HEK293 (cell line): ENCODE data around the gene EVC.

Experiments used
- CTCF ChIA-PET: fragments of 350-600 bp; formaldehyde crosslinking; extraction: SDS; loops from one replicate; lab custom pipeline; 2021; ENCODE audit warnings: antibody characterized with exemption; lab: Yijun Ruan, JAX
- POLR2A ChIA-PET: fragments of 300-600 bp; formaldehyde crosslinking; extraction: SDS; loops from one replicate; lab custom pipeline; 2020; ENCODE audit warnings: antibody characterized with exemption, inconsistent platforms; lab: Yijun Ruan, JAX
- H3K27ac ChIP-seq: fragments of 200-500 bp; sonication (Bioruptor generic); 2 replicates; pipeline ENCODE4 v1.5.1; 2014; ENCODE audit warnings: low read depth, low read length, control low read depth, inconsistent platforms; ENCODE audit errors: extremely low read depth
- H3K36me3 ChIP-seq, 2 experiments: fragments of 200-500 bp in 1 of 2; sonication (Bioruptor generic) in 1 of 2; 1 replicate in 1 of 2; 2 replicates in 1 of 2; pipeline ENCODE4 v1.5.1; 2014 to 2017; ENCODE audit warnings: inconsistent platforms in 2 of 2, low read length in 2 of 2; ENCODE audit not compliant: control insufficient read depth in 2 of 2, insufficient read depth in 1 of 2
- H3K4me1 ChIP-seq: fragments of 200-500 bp; sonication (Bioruptor generic); 2 replicates; pipeline ENCODE4 v1.5.1; 2014; ENCODE audit warnings: mild to moderate bottlenecking, low read length, inconsistent platforms; ENCODE audit not compliant: control insufficient read depth, insufficient read depth
- H3K4me3 ChIP-seq: 2 replicates; pipeline ENCODE4 v1.5.1; 2011; ENCODE audit warnings: low read depth, mild to moderate bottlenecking, control low read depth, low read length, moderate library complexity
- H3K9me3 ChIP-seq: fragments of 200-500 bp; sonication (Bioruptor generic); 2 replicates; pipeline ENCODE4 v1.5.1; 2014; ENCODE audit warnings: low read depth, low read length, inconsistent platforms; ENCODE audit not compliant: control insufficient read depth, insufficient read depth
- BCL11B ChIP-seq: fragments of 450-650 bp; formaldehyde crosslinking; IDR thresholded peaks from 2 replicates; pipeline ENCODE4 v1.5.1; 2016; ENCODE audit warnings: low read depth, missing biosample characterization, missing genetic modification characterization
- BCL6B ChIP-seq: fragments of 450-650 bp; formaldehyde crosslinking; IDR thresholded peaks from 2 replicates; pipeline ENCODE4 v1.5.1; 2017; ENCODE audit warnings: missing biosample characterization, missing genetic modification characterization
- INSM2 ChIP-seq: fragments of 450-650 bp; formaldehyde crosslinking; IDR thresholded peaks from 2 replicates; pipeline ENCODE4 v1.5.1; 2016; ENCODE audit warnings: missing biosample characterization, missing genetic modification characterization
- ZFP3 ChIP-seq: fragments of 450-650 bp; formaldehyde crosslinking; IDR thresholded peaks from 2 replicates; pipeline ENCODE4 v1.5.1; 2016; ENCODE audit warnings: low read depth, missing biosample characterization, missing genetic modification characterization
- ZNF121 ChIP-seq: fragments of 450-650 bp; formaldehyde crosslinking; IDR thresholded peaks from 2 replicates; pipeline ENCODE4 v1.5.1; 2016; ENCODE audit warnings: missing biosample characterization, missing genetic modification characterization
- ZNF138 ChIP-seq: fragments of 450-650 bp; formaldehyde crosslinking; IDR thresholded peaks from 2 replicates; pipeline ENCODE4 v1.5.1; 2016; ENCODE audit warnings: missing biosample characterization, missing genetic modification characterization, borderline replicate concordance
- ZNF23 ChIP-seq: fragments of 450-650 bp; formaldehyde crosslinking; IDR thresholded peaks from 2 replicates; pipeline ENCODE4 v1.5.1; 2016; ENCODE audit warnings: missing biosample characterization, missing genetic modification characterization, borderline replicate concordance
- ZNF280C ChIP-seq: fragments of 450-650 bp; formaldehyde crosslinking; IDR thresholded peaks from 2 replicates; pipeline ENCODE4 v1.5.1; 2016; ENCODE audit warnings: missing biosample characterization, missing genetic modification characterization
- ZNF362 ChIP-seq: fragments of 450-650 bp; formaldehyde crosslinking; IDR thresholded peaks from 2 replicates; pipeline ENCODE4 v1.5.1; 2016; ENCODE audit warnings: missing biosample characterization, missing genetic modification characterization
- ZNF37A ChIP-seq: fragments of 450-650 bp; IDR thresholded peaks from 2 replicates; pipeline ENCODE4 v1.5.1; 2018; ENCODE audit warnings: missing biosample characterization, missing genetic modification characterization
- ZNF391 ChIP-seq: fragments of 450-650 bp; formaldehyde crosslinking; IDR thresholded peaks from 2 replicates; pipeline ENCODE4 v1.5.1; 2016; ENCODE audit warnings: low read depth, missing biosample characterization, missing genetic modification characterization, borderline replicate concordance
- ZNF544 ChIP-seq: fragments of 450-650 bp; formaldehyde crosslinking; IDR thresholded peaks from 2 replicates; pipeline ENCODE4 v1.5.0; 2017; ENCODE audit warnings: missing biosample characterization, missing genetic modification characterization
- ZNF624 ChIP-seq: fragments of 450-650 bp; formaldehyde crosslinking; IDR thresholded peaks from 2 replicates; pipeline ENCODE4 v1.5.1; 2017; ENCODE audit warnings: missing biosample characterization, missing genetic modification characterization
- ZNF843 ChIP-seq: fragments of 450-650 bp; formaldehyde crosslinking; IDR thresholded peaks from 2 replicates; pipeline ENCODE4 v1.5.1; 2016; ENCODE audit warnings: missing biosample characterization, missing genetic modification characterization
- ZSCAN18 ChIP-seq: fragments of 450-650 bp; formaldehyde crosslinking; IDR thresholded peaks from 2 replicates; pipeline ENCODE4 v1.5.1; 2016; ENCODE audit warnings: missing biosample characterization, missing genetic modification characterization
- ZSCAN4 ChIP-seq: fragments of 450-650 bp; formaldehyde crosslinking; IDR thresholded peaks from 2 replicates; pipeline ENCODE4 v1.5.1; 2017; ENCODE audit warnings: missing biosample characterization, missing genetic modification characterization

Gene EVC

GRCh38 chr4:5839751-5840674, 129.0 kb downstream of the EVC start:
- no peak overlapping the region for H3K4me3 ChIP-seq
- no peak for TF ChIP-seq ZNF138
- TF ChIP-seq, all 188 proteins: peak for 0
- Histone ChIP-seq H3K4me1 (no peaks in the 10 kb centered on the region), H3K27ac (no peak overlapping the region), H3K36me3 (peaks cover 0 to 3% of the 10 kb centered on the region in 2 experiments; a peak in 1 of 3 replicates), H3K9me3 (no peaks in the 10 kb centered on the region)
- POLR2A ChIA-PET: no interaction called here
- CTCF ChIA-PET: interaction anchor here (0.6 kb wide), 1 partner anchor 227 kb away, joined by 3 read pairs; no protein-coding TSS in a partner anchor

- Histone ChIP-seq H3K36me3 (peaks cover 0 to 3% of the 10 kb centered on the region in 2 experiments; a peak in 1 of 3 replicates), H3K4me3 (no peak overlapping the region), H3K27ac (no peak overlapping the region), H3K9me3 (no peaks in the 10 kb centered on the region), H3K4me1 (no peaks in the 10 kb centered on the region)
- CTCF ChIA-PET: no interaction called here
- peak; percentile 91 for TF ChIP-seq ZSCAN4 (tag by site-specific recombination)
- no peak for TF ChIP-seq ZNF624
- POLR2A ChIA-PET: interaction anchor here (0.7 kb wide), 1 partner anchor 101 kb away, joined by 7 read pairs; no protein-coding TSS in a partner anchor
Measured at GRCh38 chr4:5842456-5842855, 131.5 kb downstream of the EVC start.

- peaks cover 0 to 3% of the 10 kb centered on the region in 2 experiments; a peak in 1 of 3 replicates for H3K36me3 ChIP-seq
- no peaks in the 10 kb centered on the region for H3K4me1 ChIP-seq
- TF ChIP-seq ZFP3: no peak
- TF ChIP-seq ZNF121 (tag by site-specific recombination): no peak
- no peak for TF ChIP-seq ZNF37A (tag by site-specific recombination)
- no peak for TF ChIP-seq BCL6B (tag by site-specific recombination)
- no peak for TF ChIP-seq INSM2 (tag by site-specific recombination)
- no peak for TF ChIP-seq ZNF544 (tag by site-specific recombination)
- no peak for TF ChIP-seq ZNF391 (tag by site-specific recombination)
- no peak for TF ChIP-seq BCL11B (tag by site-specific recombination)
- no peak for TF ChIP-seq ZNF843 (tag by site-specific recombination)
- TF ChIP-seq ZSCAN18 (tag by site-specific recombination): no peak
- TF ChIP-seq ZNF280C: no peak
- no peak for TF ChIP-seq ZNF23 (tag by site-specific recombination)
- TF ChIP-seq ZNF362 (tag by site-specific recombination): no peak
- no peak overlapping the region for H3K4me3 ChIP-seq
- no peak overlapping the region for H3K27ac ChIP-seq
- POLR2A ChIA-PET: interaction anchor here (0.6 kb wide), 1 partner anchor 14 kb away, joined by 6 read pairs; no protein-coding TSS in a partner anchor
- CTCF ChIA-PET: no interaction called here
- no peaks in the 10 kb centered on the region for H3K9me3 ChIP-seq
Measured at GRCh38 chr4:5843573-5844530, 132.9 kb downstream of the EVC start.
